Erythroblast (primary cell): ENCODE results near the gene NXT1.

Source experiments
- DNase-seq, 2 experiments: peaks; one replicate each; lab custom pipeline; 2025; lab: John Stamatoyannopoulos, UW
- GATA1 ChIP-seq: IDR thresholded peaks from 2 replicates; pipeline ENCODE4 v1.6.1; 2011; ENCODE audit warnings: low read depth, mild to moderate bottlenecking, control low read depth, low read length, moderate library complexity
- POLR2A ChIP-seq: IDR thresholded peaks from 2 replicates; pipeline ENCODE4 v1.6.1; 2011; ENCODE audit warnings: mild to moderate bottlenecking, low read length

Gene NXT1

GRCh38 chr20:23374441-23374840 lies 23.9 kb downstream of the NXT1 start:
- no peak for TF ChIP-seq GATA1
- no peak for TF ChIP-seq POLR2A
- DNase-seq, result no peak

GRCh38 chr20:23375827-23376226 lies 25.2 kb downstream of the NXT1 start:
- no peak for TF ChIP-seq POLR2A
- TF ChIP-seq GATA1, result no peak
- no peak for DNase-seq

GRCh38 chr20:23379772-23380171 lies 29.2 kb downstream of the NXT1 start:
- no peak for TF ChIP-seq POLR2A
- no peak for TF ChIP-seq GATA1
- no peak for DNase-seq

- no peak for TF ChIP-seq POLR2A
- no peak for TF ChIP-seq GATA1
- DNase-seq, result no peak
Observed at GRCh38 chr20:23381876-23382275, 31.3 kb downstream of the NXT1 start.

- no peak for TF ChIP-seq GATA1
- TF ChIP-seq POLR2A, result no peak
- DNase-seq, result no peak
Observed at GRCh38 chr20:23386304-23387117, 35.9 kb downstream of the NXT1 start.

DNA sequence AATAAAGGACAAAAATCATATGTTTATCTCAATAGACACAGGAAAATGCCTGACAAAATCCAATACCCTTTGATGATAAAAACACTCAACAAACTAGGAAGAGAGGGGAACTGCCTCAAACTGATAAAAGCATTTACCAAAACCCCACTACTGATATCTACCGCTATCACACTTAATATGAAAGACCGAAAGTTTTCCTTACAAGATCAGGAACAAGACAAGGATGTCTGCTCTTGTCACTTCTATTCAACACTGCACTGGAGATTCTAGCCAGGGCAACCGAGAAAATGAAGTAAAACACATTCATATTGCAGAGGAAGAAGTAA lies 36.5 kb downstream of the NXT1 start:
- TF ChIP-seq GATA1 (no peak), POLR2A (no peak)
- peak in 1 of 2 experiments; percentile 66 for DNase-seq

- TF ChIP-seq GATA1 (no peak), POLR2A (no peak)
- DNase-seq, result no peak
Observed at GRCh38 chr20:23390091-23390774, 39.6 kb downstream of the NXT1 start.

DNA sequence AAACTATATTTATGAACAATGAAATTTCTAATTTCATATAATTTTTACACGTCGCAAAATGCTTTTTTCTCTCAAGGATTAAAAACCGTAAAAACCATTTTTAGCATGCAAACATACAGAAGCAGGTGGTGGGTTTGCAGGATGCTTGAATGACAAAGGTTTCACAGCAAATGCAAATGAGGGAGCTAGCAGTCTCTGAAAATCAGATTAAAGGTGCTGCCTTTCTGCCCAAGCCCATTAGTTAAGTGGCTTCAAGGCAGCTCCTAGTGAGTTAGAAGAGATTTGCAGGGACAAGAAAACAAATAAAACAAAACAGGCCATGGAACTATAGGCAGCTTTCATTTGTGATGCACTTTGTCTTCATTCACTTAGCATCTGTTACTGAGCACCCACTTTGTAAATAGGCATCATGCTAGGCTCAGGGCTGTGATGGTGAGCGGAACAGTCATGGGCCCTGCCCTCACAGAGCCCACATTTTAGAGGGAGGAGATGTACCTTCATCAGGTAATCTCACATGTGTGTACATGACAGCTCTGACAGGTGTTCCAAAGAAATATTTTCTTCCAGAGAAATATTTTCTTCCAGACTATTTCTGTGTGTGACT lies 41.2 kb downstream of the NXT1 start:
- no peak for DNase-seq
- no peak for TF ChIP-seq GATA1
- no peak for TF ChIP-seq POLR2A

DNA sequence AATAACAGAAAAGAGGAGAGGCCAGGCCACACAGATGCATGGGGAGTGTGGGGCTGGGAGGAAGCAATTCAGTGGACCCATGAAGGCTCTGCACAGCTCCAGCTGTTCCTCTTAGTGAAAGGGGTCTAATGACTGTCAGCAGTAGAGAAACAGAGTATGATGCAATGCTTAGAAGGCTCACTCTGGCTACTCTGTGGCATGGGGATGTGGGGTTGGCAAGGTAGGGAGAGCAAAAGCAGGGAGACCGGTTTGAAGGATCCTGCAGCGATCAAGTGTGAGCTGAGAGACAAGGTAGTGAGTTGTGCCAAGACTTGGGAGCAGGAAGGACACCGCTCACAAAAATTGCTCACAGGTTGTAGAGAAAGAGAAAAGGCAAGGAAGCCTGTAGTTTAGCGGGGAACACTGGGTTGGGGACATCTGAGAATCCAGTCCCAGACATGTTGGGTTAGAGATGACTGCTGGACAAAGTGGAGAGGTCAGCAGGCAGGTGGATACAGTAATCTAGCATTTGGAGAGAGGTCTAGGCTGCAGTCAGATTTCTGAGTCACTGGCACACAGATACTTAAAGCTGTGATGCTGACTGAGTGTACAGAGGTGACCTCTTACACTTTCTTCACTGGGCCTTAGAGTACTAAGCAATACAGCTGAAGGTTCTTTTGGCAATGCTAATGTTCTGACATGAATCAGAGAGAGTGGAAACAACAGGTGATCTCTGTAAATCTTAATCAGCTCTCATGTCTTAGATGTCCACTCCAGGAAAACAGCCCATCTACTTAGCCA lies 43.6 kb downstream of the NXT1 start:
- TF ChIP-seq GATA1, result no peak
- TF ChIP-seq POLR2A, result no peak
- DNase-seq, result no peak

DNA sequence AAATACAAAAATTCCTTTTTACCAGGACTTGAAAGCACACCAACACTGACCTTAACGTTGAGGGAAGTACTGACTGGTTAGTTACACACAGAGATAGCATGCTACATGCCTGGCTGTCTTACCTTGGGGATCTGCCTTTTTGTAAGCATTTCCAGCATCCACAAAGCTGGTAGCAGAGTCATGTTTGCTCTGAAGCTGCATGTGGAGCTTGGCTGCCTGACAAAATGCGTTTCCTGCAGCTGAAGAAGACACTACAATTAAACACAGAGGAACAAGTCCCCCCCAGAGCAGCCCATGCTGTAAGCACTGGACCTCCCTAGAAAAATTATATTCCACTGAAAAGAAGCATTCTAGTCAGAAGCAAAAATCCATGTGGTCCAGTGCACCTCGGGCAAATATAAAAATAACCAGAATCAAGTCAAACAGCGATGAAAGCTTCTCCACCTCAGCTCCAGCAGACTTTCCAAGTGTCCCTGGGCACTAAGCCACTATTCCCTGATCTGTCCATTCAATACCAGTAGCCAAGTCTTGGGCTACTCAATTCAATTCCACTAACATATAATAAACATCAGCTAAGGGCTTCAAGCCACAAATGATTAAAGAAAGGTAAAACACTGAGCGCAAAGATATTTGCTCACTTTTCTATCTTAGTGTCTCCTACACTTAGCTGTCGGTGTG lies 46.5 kb downstream of the NXT1 start:
- no peak for DNase-seq
- TF ChIP-seq GATA1 (no peak), POLR2A (no peak)

DNA sequence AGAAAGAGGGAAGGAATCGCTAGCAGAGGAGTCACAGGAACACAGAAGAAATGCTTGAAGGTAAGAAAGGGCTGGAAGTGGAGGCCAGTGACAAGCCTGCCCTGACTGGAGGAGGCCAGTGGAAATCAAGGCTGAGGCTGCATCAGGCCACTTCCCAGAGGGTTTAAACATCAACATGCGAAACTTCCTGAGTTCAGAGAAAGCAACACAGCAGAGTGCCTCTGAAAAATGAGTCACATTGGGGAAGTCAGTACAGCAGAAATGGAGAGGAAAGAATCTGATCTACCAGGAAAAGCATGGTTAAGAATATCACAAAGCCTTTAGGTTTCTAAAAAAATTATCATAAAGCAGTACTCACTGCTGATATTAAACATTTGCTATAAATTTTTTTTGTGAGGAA lies 47.4 kb downstream of the NXT1 start:
- TF ChIP-seq POLR2A (no peak), GATA1 (no peak)
- no peak for DNase-seq

- TF ChIP-seq POLR2A (no peak), GATA1 (no peak)
- DNase-seq, result peak; percentile 46 to 55
Observed at GRCh38 chr20:23399568-23400241, 49.1 kb downstream of the NXT1 start.

DNA sequence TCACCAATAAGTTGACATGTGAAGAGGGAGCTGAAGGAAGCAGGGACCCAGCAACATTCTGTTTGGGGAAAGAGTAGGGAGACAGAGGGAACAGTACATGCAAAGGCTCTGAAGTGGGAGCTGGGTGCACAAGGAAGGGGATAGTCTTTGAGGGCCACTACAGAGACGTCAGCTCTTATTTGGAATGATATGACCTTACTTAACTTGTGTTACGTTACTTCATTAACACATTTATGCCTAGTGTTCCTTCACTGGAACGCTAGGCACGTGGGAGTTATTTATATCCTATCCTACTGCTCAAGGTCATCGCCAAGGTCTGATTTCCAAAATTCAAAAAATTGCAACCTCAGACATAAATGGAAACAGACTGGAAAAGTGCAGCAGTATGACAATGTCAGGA lies 50.5 kb downstream of the NXT1 start:
- TF ChIP-seq POLR2A (no peak), GATA1 (no peak)
- no peak for DNase-seq
